ENCODE results near the gene RPL37A.

RPL37A gene

DNA sequence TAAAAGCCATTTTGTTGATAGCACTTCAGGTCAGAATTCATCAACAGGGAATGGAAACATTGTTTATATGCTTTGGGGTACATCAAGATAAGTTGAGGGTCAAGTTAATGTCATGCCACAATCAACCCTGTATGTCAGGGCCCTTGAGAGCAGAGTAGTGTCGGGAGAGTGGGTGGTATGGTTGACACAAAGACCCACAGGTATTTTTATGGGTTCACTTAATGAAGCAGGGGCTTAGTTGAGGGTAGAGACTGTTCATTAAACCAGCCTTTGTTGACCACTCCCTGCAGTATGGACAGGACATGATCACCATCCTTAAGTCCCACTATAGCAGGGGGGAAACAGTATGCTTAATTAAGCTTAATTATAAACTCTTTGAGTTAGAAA lies 5.7 kb downstream of the RPL37A start:
- TF ChIP-seq SNAI2 (CRISPR knock-in tag; IDR thresholded peaks at IDR 0.05) (no peak), TOX (CRISPR knock-in tag; IDR thresholded peaks at IDR 0.05; ENCODE audit: borderline replicate concordance) (0 out of 2 replicates have a peak, but pooled peaks have one; percentile 23)
- TF ChIP-seq, protein P1, sequence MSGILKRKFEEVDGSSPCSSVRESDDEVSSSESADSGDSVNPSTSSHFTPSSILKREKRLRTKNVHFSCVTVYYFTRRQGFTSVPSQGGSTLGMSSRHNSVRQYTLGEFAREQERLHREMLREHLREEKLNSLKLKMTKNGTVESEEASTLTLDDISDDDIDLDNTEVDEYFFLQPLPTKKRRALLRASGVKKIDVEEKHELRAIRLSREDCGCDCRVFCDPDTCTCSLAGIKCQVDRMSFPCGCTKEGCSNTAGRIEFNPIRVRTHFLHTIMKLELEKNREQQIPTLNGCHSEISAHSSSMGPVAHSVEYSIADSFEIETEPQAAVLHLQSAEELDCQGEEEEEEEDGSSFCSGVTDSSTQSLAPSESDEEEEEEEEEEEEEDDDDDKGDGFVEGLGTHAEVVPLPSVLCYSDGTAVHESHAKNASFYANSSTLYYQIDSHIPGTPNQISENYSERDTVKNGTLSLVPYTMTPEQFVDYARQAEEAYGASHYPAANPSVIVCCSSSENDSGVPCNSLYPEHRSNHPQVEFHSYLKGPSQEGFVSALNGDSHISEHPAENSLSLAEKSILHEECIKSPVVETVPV (CRISPR knock-in tag; IDR thresholded peaks at IDR 0.05) = 0 out of 2 replicates have a peak, but pooled peaks have one; percentile 38
- no peak for ATAC-seq

DNA sequence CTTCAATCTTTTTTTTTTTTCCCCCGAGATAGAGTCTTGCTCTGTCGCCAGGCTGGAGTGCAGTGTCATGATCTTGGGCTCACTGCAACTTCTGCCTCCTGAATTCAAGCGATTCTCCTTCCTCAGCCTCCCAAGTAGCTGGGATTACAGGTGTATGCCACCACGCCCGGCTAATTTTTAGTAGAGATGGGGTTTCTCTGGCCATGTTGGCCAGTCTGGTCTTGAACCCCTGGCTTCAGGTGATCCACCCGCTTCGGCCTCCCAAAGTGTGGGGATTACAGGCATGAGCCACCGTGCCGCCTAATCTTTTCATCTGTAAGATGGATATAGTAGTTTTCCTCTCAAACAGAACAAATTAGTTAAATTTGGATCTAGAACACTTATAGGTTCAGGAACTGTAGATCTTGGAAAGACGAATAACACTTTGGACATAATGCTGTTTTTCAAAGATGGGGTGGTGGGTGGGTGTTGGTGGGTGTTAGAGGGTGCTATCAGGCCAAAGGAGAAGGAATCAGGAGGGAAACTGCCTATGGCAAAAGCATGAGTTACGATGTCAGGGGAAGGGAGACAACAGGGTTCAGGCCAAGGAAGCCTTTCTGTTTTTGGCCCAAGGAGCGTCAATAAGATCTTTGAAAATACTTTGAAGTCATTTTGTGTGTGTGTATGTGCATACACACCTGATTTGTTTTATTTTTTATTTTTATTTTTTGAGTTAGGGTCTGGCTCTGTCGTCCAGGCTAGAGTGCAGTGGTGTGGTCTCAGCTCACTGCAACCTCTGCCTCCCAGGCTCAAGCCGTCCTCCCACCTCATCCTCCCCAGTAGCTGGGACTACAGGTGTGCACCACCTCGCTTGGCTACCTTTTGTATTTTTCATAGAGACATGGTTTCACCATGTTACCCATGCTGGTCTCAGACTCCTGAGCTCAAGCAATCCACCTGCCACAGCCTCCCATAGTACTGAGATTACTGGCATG lies 6.8 kb downstream of the RPL37A start:
- ATAC-seq = peak; percentile 3; the same call in 2 of the 3 replicates
- TF ChIP-seq, protein P2, sequence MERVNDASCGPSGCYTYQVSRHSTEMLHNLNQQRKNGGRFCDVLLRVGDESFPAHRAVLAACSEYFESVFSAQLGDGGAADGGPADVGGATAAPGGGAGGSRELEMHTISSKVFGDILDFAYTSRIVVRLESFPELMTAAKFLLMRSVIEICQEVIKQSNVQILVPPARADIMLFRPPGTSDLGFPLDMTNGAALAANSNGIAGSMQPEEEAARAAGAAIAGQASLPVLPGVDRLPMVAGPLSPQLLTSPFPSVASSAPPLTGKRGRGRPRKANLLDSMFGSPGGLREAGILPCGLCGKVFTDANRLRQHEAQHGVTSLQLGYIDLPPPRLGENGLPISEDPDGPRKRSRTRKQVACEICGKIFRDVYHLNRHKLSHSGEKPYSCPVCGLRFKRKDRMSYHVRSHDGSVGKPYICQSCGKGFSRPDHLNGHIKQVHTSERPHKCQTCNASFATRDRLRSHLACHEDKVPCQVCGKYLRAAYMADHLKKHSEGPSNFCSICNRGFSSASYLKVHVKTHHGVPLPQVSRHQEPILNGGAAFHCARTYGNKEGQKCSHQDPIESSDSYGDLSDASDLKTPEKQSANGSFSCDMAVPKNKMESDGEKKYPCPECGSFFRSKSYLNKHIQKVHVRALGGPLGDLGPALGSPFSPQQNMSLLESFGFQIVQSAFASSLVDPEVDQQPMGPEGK (CRISPR knock-in tag; IDR thresholded peaks at IDR 0.05; ENCODE audit: borderline replicate concordance) = no peak
- TF ChIP-seq ARNTL (CRISPR knock-in tag; IDR thresholded peaks at IDR 0.05; ENCODE audit: borderline replicate concordance, low read depth) (no peak), ZNF70 (CRISPR knock-in tag; IDR thresholded peaks at IDR 0.05) (no peak), TCF4 (CRISPR knock-in tag; IDR thresholded peaks at IDR 0.05; ENCODE audit: borderline replicate concordance) (no peak), SNAI2 (CRISPR knock-in tag; IDR thresholded peaks at IDR 0.05) (no peak), ESRRG (CRISPR knock-in tag; IDR thresholded peaks at IDR 0.05) (no peak), GLIS3 (CRISPR knock-in tag; IDR thresholded peaks at IDR 0.05) (no peak), BACH2 (CRISPR knock-in tag; IDR thresholded peaks at IDR 0.05; ENCODE audit: borderline replicate concordance) (no peak), RARB (CRISPR knock-in tag; IDR thresholded peaks at IDR 0.05) (no peak), ZNF8 (CRISPR knock-in tag; IDR thresholded peaks at IDR 0.05) (no peak), OSR1 (CRISPR knock-in tag; IDR thresholded peaks at IDR 0.05) (no peak)
- TF ChIP-seq, protein P3, sequence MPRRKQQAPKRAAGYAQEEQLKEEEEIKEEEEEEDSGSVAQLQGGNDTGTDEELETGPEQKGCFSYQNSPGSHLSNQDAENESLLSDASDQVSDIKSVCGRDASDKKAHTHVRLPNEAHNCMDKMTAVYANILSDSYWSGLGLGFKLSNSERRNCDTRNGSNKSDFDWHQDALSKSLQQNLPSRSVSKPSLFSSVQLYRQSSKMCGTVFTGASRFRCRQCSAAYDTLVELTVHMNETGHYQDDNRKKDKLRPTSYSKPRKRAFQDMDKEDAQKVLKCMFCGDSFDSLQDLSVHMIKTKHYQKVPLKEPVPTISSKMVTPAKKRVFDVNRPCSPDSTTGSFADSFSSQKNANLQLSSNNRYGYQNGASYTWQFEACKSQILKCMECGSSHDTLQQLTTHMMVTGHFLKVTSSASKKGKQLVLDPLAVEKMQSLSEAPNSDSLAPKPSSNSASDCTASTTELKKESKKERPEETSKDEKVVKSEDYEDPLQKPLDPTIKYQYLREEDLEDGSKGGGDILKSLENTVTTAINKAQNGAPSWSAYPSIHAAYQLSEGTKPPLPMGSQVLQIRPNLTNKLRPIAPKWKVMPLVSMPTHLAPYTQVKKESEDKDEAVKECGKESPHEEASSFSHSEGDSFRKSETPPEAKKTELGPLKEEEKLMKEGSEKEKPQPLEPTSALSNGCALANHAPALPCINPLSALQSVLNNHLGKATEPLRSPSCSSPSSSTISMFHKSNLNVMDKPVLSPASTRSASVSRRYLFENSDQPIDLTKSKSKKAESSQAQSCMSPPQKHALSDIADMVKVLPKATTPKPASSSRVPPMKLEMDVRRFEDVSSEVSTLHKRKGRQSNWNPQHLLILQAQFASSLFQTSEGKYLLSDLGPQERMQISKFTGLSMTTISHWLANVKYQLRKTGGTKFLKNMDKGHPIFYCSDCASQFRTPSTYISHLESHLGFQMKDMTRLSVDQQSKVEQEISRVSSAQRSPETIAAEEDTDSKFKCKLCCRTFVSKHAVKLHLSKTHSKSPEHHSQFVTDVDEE (CRISPR knock-in tag; IDR thresholded peaks at IDR 0.05) = no peak
- TF ChIP-seq, protein P4, sequence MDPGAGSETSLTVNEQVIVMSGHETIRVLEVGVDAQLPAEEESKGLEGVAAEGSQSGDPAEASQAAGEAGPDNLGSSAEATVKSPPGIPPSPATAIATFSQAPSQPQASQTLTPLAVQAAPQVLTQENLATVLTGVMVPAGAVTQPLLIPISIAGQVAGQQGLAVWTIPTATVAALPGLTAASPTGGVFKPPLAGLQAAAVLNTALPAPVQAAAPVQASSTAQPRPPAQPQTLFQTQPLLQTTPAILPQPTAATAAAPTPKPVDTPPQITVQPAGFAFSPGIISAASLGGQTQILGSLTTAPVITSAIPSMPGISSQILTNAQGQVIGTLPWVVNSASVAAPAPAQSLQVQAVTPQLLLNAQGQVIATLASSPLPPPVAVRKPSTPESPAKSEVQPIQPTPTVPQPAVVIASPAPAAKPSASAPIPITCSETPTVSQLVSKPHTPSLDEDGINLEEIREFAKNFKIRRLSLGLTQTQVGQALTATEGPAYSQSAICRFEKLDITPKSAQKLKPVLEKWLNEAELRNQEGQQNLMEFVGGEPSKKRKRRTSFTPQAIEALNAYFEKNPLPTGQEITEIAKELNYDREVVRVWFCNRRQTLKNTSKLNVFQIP (CRISPR knock-in tag; IDR thresholded peaks at IDR 0.05; ENCODE audit: borderline replicate concordance, low read depth) = no peak
- TF ChIP-seq, protein P5, sequence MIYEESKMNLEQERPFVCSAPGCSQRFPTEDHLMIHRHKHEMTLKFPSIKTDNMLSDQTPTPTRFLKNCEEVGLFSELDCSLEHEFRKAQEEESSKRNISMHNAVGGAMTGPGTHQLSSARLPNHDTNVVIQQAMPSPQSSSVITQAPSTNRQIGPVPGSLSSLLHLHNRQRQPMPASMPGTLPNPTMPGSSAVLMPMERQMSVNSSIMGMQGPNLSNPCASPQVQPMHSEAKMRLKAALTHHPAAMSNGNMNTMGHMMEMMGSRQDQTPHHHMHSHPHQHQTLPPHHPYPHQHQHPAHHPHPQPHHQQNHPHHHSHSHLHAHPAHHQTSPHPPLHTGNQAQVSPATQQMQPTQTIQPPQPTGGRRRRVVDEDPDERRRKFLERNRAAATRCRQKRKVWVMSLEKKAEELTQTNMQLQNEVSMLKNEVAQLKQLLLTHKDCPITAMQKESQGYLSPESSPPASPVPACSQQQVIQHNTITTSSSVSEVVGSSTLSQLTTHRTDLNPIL (CRISPR knock-in tag; IDR thresholded peaks at IDR 0.05; ENCODE audit: low read depth) = no peak

DNA sequence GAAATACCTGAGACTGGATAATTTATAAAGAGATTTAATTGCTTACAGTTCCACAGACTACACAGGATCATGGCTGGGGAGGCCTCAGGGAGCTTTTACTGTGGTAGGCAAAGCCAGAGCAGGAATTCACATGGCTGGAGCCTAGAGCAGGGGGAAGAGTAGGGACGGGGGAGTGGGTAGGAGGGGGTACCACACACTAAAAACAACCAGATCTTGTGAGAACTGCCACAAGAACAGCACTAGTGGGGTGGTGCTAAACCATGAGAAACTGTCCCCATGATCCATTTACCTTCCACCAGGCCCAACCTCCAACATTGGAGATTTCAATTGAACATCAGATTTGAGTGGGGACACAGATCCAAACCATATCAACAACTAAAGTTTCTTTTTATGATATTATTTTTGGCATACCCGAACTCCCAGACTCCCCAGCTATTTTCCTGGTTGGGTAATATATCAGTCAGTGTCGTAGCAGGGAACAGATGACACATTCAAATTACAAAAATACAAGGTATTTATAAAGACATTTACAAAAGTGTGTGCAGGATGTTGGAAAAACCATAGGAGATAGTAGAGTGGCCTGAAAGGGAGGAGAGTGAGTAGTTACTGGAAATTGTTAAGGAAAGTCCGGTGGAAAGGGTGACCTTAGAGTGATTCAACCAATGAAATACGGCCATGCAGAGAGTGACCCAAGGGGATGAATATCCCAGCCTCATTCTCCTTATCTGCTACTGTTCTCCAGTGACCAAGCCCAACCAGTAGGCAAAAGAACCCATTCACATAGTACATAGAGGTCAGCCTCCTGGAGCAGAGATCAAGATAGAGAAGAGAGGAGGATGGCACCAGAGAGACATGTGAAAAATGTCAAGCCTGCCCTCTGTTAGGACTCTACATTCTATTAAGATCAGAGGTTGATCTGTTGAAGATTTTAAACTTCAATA lies 8.8 kb downstream of the RPL37A start:
- peak; percentile 20 for ATAC-seq
- TF ChIP-seq ZNF8 (CRISPR knock-in tag; IDR thresholded peaks at IDR 0.05) (no peak), GLIS3 (CRISPR knock-in tag; IDR thresholded peaks at IDR 0.05) (no peak), ISL1 (CRISPR knock-in tag; IDR thresholded peaks at IDR 0.05) (no peak), ZFP30 (CRISPR knock-in tag; IDR thresholded peaks at IDR 0.05) (no peak), ZNF70 (CRISPR knock-in tag; IDR thresholded peaks at IDR 0.05) (no peak)
- TF ChIP-seq, protein P1 (CRISPR knock-in tag; IDR thresholded peaks at IDR 0.05) = no peak
- TF ChIP-seq, protein P3 (CRISPR knock-in tag; IDR thresholded peaks at IDR 0.05) = no peak
